C4-2B (cell line): ENCODE measurements around the gene SPTLC3.

ENCODE experiments used
- ZFX ChIP-seq: fragments of 450-650 bp; IDR thresholded peaks from 2 replicates; pipeline ENCODE4 v1.6.1; 2017
- TF ChIP-seq, protein P1 (sequence below): fragments of 450-650 bp; conservative IDR thresholded peaks from 2 replicates; pipeline ENCODE4 v1.5.1; 2017; ENCODE audit warnings: mild to moderate bottlenecking

GRCh38 chr20:12968472-12968871 lies 40.3 kb upstream of the SPTLC3 start:
- TF ChIP-seq, protein P1, sequence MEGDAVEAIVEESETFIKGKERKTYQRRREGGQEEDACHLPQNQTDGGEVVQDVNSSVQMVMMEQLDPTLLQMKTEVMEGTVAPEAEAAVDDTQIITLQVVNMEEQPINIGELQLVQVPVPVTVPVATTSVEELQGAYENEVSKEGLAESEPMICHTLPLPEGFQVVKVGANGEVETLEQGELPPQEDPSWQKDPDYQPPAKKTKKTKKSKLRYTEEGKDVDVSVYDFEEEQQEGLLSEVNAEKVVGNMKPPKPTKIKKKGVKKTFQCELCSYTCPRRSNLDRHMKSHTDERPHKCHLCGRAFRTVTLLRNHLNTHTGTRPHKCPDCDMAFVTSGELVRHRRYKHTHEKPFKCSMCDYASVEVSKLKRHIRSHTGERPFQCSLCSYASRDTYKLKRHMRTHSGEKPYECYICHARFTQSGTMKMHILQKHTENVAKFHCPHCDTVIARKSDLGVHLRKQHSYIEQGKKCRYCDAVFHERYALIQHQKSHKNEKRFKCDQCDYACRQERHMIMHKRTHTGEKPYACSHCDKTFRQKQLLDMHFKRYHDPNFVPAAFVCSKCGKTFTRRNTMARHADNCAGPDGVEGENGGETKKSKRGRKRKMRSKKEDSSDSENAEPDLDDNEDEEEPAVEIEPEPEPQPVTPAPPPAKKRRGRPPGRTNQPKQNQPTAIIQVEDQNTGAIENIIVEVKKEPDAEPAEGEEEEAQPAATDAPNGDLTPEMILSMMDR, result no peak
- no peak for TF ChIP-seq ZFX
